ENCODE results near the gene SLC35G6.
"Not testable (repeated sequence)": the region's sequence is repeated elsewhere in the genome, so short reads cannot be mapped to it uniquely, and the experiment has no call there.

The SLC35G6 gene

DNA sequence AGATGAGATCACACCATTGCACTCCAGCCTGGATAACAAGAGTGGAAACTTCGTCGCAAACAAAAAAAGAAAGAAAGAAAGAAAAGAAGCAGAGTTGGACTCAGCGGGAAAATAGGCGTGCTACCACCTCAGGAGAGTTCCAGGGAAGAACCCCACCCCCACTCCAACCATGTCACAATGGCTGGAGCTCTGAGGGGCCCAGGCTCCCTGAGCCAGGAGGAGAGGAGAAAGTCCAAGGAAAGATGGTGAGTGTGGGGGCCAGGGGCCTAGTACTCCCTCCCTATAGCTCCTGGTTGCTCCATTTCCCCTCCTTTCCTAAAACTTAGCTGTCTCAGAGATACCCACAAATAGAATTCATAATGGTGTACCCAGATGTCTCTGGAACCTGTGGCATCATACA is at the start of gene SLC35G6:
SLC35G6 (plus strand) TSS at position 172 of the 400 bp plus-strand sequence; CDS start at position 243, 71 bp downstream.
- not testable (repeated sequence) for DNase-seq (ENCODE audit: low read depth)

DNA sequence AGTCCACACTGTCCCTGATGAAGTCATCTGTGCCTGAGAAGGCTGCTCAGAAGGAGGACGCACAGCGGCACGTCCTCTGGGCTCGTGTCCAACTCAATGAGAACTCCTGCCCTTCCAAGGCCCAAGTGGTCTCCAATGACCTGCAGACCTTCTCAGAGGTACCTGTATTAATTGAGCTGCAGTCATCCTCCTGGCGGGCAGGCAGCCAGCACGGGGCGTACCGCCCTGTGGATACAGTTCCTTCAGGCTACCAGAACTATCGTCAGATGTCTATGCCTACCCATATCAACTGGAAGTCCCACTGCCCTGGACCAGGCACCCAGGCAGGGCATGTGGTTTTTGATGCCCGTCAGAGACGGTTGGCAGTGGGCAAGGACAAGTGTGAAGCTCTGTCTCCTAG is 49.0 kb upstream of the SLC35G6 start:
- no peak for DNase-seq (ENCODE audit: low read depth)

DNA sequence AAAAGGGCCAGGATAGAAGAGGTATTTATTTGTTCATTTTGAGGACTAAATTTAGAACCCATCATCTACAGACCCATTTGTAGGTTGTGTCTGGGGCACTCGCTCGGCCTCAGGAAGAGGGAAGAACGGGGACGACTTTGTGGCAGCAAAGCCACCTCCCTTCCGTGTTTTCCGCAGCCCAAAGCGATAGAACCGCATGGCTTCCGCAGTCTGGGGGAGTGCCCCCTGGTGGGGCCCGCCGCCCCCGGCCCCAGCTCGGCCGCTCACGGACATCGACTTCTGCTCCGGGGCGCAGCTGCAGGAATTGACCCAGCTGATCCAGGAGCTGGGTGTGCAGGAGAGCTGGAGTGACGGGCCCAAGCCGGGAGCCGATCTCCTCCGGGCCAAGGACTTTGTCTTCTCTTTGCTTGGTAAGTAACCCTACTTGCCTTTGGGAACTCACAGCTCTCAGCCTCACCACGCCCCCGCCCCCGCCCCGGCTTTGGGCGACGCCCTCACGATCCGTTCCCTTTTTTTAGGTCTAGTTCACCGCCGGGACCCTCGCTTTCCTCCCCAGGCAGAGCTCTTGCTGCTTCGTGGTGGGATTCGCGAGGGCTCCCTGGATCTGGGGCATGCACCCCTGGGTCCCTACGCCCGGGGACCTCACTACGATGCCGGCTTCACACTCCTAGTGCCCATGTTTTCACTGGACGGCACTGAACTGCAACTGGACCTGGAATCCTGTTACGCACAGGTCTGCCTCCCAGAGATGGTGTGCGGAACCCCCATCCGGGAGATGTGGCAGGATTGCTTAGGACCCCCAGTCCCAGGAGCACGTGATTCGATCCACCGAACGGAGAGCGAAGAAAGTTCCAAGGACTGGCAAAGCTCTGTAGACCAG is 45.3 kb upstream of the SLC35G6 start:
- DNase-seq (ENCODE audit: low read depth), result peak; percentile 42

DNA sequence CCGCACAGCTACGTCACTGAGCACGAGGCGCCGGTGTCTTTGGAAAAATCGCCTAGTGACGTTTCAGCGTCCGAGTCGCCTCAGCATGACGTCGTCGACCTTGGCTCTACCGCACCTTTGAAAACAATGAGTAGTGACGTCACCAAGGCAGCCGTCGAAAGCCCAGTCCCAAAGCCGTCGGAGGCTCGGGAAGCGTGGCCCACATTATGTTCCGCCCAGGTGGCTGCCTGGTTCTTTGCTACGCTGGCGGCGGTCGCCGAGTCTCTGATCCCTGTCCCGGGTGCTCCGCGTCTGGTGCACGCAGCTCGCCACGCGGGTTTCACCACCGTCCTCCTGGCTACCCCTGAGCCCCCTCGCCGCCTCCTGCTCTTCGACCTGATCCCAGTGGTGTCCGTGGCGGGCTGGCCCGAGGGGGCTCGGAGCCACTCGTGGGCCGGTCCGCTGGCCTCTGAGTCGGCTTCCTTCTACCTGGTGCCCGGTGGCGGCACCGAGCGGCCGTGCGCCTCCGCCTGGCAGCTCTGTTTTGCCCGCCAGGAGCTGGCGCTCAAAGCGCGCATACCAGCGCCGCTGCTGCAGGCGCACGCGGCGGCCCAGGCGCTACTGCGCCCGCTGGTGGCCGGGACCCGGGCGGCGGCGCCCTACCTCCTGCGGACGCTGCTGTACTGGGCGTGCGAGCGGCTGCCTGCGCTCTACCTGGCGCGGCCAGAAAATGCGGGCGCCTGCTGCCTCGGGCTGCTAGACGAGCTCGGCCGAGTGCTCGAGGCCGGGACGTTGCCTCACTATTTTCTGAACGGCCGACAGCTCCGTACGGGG is 44.5 kb upstream of the SLC35G6 start:
- peak; percentile 71 for DNase-seq (ENCODE audit: low read depth)

DNA sequence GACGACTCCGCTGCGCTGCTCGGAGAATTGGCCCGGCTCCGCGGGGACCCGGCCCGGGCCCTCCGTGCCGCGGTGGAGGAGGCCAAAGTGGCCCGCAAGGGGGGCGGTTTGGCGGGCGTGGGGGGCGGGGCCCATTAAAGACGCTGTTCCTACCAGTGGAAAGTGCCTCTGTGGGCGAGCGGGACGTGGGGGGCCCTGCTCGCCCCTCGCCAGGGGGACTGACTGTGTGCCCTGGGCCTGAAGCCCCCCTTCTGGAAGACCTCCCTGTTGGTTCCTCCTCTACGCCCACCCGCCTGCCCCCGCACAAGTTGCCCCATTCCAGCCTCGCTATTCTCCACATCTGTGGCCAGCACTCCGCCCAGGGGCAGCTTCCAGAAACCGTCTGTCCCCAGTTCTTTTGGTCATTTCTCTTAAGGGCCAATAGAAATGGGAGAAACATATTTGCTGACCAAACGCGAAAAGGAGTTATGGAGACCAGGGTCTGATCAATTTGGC is 43.8 kb upstream of the SLC35G6 start:
- DNase-seq (ENCODE audit: low read depth), result no peak

DNA sequence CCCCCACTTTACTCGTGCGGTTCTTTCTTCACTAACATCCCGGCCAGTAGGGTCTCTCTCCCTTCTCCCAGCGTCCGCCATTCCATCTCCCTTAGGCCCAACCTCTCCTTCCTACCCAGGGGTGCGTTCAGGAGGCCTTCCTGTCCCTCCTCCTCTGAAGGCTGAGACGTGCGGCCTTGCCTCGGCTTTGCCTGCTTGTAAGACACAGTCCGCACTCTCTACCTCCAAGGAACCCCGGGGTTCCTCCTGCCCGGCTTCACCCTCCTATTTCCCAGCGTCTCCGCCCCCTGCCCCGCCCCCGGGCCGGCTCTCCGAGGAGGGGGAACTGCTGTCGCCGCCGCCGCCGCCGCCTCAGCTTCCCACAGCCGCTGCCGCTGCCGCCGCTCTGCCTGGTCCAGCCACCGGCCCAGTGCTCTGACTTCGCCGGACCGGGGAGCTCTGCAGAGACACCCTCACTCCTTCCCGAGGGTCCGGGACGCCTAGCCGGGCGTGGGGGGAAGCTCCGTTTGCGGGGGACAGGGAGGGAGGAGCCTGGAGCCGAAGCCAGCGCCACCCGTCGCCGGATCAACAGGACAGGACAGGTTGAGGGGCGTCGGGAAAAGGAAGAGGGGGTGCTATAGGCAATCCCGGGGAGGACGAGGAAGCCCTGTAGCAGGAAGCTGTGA is 43.2 kb upstream of the SLC35G6 start:
- no peak for DNase-seq (ENCODE audit: low read depth)

DNA sequence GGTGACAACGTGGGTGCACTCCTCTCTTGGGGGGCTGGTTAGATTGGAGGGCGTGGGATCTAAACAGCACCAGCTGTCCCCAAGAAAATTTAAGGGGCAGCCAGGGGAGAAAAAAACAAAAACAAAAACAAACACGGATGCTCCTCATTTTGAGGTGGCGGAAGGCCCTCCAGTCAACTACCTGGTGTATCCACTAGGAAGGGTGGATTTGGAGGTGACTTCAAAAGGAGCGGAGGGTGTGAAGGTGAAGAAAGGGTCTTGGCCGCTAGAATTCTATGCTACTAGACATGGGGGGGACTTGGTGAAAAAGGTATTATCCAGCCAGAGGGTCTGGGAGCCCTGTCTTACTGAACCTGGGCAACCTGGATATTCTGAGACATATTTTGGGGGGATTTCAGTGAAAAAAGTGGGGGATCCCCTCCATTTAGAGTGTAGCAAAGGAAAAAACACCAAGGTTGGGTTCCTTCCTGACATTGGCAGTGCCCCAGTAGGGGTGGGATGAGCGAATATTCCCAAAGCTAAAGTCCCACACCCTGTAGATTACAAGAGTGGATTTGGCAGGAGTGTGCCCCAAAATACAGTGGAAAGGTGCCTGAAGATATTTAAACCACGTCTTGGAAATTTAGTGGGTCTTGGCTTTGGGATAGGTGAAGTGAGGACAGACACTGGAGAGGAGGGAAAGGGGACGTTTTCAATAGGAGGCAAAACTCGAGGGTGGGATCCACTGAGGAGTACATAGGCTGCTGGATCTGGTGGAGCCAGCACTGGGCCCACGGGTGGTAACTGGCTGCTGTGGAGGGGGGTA is 42.4 kb upstream of the SLC35G6 start:
- DNase-seq (ENCODE audit: low read depth), result no peak

DNA sequence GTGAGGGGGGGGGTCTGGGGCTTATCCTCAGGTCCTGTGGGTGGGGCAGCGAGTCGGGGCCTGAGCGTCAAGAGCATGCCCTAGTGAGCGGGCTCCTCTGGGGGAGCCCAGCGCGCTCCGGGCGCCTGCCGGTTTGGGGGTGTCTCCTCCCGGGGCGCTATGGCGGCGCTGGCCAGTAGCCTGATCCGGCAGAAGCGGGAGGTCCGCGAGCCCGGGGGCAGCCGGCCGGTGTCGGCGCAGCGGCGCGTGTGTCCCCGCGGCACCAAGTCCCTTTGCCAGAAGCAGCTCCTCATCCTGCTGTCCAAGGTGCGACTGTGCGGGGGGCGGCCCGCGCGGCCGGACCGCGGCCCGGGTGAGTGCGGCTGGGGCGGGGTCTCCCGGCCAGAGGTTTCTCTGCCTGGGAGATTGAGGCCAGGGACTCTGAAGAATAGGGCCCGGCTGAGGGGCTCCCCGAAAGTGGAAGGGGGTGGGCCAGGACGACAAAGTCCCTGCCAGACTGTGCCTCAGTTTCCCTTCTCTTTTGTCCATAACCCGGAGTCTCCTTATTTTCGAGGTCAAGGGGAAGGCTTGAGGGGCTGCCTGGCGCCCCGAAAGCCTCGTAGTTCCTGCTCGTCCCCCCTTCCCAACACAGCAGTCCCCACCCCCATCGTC is 41.7 kb upstream of the SLC35G6 start, which contains the start of gene FGF11:
FGF11 (plus strand) TSS at position 51 of the 651 bp plus-strand sequence; CDS start at position 160, 109 bp downstream.
- no peak for DNase-seq (ENCODE audit: low read depth)

DNA sequence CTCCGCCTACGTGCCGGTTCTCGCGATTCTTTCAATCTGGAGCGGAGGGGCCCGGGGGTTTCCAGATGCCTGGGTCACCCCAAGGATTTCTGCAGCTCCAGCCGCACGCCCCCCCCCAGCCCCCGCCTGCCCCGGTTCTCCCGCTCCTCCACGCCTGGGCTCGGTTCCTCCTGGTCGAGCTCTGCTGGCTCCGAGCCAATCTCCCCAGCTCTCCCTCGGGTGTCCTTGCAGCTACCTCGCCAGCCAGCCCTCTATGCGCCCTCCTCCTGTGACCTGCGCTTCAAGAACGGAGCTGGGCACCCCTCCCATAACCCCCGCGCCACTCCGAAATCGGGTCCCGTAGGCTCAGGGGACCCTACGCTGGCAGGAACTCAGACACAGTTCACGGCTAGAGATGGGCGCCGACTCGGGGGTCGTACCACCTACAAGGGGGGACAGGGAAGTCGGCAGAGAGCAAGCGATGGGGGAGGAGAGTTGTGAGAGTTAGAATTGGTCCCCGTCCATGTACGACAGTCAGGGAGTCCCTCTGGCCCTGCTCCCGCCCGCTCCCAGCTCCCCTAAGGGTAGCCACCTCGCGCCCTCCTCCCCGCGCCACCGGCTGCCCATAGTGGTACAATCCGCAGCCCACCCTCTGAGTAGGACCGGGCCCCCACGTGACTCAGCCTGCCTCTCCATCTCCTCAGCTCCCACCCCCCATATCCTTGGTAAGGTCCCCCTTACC is 41.0 kb upstream of the SLC35G6 start:
- DNase-seq (ENCODE audit: low read depth), result no peak

DNA sequence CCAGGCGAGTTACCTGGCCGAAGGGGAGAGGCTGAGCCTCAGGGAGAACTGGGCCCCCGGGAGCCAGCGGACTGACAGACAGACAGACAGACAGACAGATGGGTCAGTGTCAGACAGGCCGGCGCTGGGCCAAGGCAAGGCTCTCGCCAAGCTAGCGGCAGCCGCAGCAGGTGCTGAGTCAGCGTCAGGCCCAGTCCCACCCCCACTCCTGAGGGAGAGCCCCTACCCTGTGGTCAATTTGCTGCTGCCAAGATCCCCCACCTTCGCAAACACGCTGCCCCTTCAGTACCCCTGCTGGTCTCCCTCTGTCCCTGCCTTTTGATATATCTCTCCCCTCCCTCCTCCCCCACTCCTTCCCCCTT is 40.4 kb upstream of the SLC35G6 start:
- no peak for DNase-seq (ENCODE audit: low read depth)

DNA sequence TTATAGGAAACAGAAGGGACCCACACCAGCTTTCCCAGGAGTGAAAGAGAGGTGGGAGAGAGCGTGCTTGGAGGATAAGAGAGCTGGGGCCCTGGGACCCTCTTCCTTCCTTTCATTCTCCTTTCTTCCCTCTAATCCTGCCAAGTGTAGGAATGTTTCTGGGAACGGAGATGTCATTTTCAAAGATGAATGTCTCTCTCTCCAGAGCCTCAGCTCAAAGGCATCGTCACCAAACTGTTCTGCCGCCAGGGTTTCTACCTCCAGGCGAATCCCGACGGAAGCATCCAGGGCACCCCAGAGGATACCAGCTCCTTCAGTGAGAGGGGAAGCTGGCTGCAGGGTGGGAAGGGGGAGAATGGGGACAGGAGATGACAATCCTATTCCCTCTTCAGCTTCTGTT is 40.0 kb upstream of the SLC35G6 start:
- DNase-seq (ENCODE audit: low read depth), result no peak

DNA sequence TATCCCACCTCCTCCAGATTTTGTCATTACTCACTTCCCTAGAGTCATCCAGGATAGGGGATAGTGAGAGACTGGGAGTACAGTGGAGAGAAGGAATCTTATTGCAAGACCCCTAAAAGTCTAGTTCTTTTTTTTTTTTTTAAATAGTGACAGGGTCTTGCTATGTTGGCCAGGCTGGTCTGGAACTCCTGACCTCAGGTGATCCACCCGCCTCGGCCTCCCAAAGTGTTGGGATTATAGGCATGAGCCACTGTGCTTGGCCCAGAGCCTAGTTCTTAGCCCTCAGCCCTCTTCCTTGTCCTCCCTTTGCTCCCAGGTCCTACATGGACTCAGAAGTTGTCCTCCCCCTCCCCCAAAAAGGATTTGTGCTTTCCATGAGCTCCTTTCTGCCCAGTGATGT is 39.1 kb upstream of the SLC35G6 start:
- DNase-seq (ENCODE audit: low read depth), result no peak

DNA sequence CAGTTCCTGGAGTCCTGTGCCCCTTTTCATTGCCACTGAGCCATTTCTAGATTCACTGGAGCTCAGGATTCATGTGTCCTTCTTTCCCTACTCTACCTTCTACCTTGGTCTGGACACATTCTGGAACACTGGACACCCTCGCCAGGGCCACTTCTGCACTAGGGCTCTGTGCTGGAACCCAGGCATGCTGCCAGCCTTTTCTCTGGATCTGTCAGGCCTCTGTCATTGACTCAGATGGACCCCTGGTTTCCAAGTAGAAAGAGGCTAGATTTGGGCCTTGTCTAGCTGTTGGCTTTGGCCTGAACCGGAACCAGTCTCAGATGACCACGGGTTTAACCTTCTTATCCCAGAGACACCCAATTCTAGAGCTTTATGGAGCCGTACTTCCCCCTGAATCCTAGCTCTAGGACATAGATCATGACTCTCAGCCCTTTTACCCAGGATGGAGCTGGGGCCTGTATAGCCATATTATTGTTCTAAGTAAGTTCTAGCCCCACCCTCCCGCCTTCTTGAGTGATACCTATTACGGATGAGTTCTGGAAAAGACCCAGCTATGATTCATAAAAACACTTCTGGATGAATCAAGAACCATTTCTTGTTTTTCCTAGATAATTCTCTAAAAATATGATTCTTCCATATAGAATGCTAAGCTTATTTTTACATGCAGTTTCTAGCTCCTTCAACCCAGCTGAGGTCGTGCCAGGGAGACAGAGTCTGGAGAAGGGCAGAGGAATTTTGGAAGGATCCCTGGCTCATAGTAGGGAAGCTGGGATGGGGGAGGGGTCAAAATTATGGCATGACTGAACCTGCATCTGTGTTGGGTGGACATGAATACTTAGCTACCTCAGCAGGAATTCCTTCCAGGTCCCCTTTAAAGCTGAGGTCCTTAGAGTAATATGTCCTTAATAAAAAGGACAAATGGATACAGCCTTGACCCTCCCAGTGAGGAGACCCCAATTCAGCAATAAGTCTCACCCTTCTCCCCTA is 37.5 kb upstream of the SLC35G6 start:
- DNase-seq (ENCODE audit: low read depth), result no peak

DNA sequence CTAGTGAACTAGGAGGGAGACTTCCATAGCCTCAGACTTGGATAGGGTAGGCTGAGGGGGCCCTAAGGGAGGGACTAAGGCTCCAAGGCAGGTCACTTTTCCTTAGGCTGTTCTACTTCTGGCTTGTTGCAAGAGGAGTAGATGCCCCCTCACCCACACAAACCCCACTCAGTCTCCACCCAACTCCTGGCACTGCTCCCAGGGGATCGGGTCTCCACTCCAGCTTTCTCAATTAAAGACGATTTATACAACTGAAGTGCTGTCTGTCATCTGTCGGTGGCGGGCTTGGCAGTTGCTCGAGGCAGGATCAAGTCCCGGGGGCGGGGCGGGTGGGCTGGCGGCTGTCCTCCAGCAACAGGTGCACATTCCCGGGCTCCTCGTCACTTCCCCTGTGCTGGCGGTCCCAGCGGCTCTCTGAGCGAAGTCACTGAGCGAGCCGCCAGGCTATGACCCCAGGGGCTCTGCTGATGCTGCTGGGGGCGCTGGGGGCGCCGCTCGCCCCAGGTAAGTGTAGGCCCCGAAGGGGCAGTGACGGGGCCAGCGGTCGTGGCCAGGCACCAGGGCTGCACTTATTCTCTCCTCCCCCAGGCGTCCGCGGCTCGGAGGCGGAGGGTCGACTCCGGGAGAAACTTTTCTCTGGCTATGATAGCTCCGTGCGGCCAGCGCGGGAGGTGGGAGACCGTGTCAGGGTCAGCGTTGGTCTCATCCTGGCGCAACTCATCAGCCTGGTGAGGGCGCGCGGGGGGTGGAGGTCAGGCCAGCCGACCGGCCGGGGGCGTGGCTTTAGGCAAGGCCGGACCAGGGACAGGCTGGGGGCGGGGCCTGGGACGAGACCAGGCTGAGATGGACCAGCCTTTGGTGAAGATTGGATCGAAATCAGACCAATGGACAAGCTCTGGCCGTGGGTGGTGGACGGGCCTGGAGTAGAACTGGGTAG is 36.3 kb upstream of the SLC35G6 start, which contains the start of gene CHRNB1:
CHRNB1 (plus strand) TSS at position 380 of the 937 bp plus-strand sequence; CDS start at position 447, 67 bp downstream.
- DNase-seq (ENCODE audit: low read depth), result no peak

DNA sequence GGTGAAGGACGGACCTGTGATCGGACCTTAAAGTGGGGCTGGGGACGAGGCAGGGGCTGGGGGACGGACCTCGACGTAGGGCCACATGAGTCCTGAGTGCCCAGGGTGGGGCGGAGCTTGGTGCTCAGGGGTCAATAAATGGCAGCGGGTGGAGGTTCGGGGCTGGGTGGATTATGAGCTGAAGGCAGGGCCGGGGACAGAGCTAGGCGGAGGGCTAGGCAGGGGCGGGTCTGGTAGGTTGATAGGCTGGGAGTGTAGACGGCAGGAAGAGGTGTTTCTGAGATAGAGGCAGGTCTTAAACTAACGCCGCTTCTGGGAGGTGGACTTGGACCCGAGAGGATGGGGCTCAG is 35.7 kb upstream of the SLC35G6 start:
- no peak for DNase-seq (ENCODE audit: low read depth)

DNA sequence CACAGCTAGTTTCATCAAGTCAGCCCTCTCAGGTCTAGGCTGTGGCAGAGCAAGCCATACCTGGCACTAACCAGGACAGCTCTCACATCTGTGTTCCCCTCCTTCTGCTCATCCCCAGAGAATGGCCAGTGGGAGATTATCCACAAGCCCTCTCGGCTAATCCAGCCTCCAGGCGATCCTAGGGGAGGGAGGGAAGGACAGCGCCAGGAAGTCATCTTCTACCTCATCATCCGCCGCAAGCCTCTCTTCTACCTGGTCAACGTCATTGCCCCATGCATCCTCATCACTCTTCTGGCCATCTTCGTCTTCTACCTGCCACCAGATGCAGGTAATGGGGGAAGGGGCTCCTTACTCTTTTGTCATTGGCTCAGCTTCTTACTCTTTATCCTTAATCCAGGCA is 32.8 kb upstream of the SLC35G6 start:
- no peak for DNase-seq (ENCODE audit: low read depth)

DNA sequence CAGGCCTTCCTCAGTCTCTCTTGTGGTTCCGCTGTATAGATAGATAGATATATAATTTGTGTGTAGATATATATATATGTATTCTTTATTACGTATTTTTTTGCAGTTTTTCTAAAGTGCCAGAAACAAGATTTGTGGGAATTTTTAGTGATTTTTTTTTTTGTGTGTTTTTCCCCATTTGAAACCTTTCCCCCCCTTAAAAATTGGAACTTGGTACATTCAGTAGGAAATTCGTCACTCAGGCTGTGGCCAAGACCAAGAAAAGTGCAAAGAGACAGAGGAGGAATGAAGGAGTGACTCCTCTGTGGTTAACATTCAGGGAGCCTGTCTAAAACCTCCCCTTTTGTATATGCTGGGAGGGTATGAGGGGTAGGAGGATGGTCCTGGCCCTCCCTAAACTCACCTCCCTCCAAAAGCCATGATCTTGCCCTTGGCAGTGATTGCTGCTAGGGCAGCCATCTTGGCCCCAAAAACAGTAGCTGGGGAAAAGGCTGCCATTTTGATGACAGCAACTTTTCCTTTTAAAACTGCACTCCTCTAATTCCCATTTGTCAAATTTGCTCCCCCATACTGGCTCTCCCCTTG is 21.2 kb upstream of the SLC35G6 start:
- DNase-seq (ENCODE audit: low read depth), result no peak

Measured in activated T-helper 9 cell treated with anti-CD3 and anti-CD28 coated beads, Interleukin-2, amount 50 U/mL, for 16 hours (primary cell).